Measurements from ENCODE around the gene LRP1. TPM values are rescaled to one million over a fixed set of nuclear protein-coding genes. Genes with fewer than 3 reads are reported as not detected.

The LRP1 gene
- total RNA-seq, 1 donor from 2014 or later: 138 TPM

DNA sequence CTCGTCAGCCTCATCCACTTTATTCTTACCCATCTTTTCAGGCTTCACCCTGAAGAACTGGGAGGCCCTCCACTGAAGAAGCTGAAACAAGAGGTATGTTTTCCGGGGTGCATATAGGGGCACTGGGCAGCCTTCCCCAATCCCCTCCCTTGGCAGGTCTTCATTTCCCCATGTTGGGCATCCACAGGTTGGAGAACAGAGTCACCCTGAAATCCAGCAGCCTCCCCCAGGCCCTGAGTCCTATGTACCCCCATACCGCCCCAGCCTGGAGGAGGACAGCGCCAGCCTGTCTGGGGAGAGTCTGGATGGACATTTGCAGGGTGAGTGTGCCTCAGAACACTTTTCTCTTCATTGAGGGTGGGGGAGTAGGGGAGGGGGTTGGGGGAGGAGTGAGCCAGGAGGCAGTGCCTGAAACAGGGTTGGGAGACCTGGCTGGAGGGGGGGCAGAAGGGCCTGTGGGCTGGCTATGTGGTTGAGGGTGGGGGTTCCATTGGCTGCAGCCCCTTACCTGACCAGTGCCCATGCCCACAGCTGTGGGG, 35.3 kb upstream of the LRP1 start:
- DNase-seq (ENCODE audit: extremely low spot score, unreplicated experiment): no peak
- Mint-ChIP-seq H3K27ac (peak overlapping the region; percentile 97), H3K4me3 (peak overlapping the region; percentile 83), H3K9me3 (no peaks in the 10 kb centered on the region), H3K27me3 (no peaks in the 10 kb centered on the region), H3K36me3 (peaks cover 20% of the 10 kb centered on the region), H3K4me1 (ENCODE audit: unreplicated experiment) (peaks cover 37% of the 10 kb centered on the region)
- TF ChIP-seq, protein P1, sequence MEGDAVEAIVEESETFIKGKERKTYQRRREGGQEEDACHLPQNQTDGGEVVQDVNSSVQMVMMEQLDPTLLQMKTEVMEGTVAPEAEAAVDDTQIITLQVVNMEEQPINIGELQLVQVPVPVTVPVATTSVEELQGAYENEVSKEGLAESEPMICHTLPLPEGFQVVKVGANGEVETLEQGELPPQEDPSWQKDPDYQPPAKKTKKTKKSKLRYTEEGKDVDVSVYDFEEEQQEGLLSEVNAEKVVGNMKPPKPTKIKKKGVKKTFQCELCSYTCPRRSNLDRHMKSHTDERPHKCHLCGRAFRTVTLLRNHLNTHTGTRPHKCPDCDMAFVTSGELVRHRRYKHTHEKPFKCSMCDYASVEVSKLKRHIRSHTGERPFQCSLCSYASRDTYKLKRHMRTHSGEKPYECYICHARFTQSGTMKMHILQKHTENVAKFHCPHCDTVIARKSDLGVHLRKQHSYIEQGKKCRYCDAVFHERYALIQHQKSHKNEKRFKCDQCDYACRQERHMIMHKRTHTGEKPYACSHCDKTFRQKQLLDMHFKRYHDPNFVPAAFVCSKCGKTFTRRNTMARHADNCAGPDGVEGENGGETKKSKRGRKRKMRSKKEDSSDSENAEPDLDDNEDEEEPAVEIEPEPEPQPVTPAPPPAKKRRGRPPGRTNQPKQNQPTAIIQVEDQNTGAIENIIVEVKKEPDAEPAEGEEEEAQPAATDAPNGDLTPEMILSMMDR (conservative IDR thresholded peaks at IDR 0.05): no peak

DNA sequence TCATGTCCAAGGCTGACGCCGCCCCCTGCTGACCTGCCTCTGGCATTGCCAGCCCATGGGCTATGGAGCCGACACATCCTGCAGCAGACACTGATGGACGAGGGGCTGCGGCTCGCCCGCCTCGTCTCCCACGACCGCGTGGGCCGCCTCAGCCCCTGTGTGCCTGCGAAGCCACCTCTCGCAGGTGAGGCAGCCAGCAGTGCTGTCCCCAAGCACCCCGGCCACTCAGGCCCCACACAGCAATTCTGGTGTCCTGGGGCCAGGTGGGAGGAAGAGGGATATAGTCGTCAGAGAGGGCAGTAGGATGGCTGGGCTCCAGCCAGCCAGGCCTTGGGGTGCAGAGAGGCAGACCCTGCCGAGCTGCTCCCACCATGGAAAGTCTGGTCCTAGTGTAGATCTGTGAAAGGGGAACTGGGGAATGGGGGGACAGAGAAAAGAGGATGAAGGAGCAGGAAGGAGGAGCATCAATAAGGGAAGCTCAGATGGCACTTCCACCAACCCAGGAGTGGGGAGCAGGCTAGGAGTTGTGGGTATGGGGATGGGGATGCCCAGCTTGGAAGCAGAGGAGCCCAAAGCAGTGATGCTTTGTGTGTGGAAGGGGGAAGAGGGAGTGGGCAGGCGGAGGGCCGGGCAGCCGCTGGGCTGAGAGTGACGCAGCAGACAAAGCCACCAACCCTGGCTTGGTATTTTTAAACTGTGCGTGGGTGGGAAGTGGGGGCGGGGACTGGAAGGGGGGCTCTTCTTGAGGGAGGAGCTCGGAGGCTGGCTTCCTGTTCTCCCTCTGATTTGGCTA, 34.7 kb upstream of the LRP1 start:
- H3K36me3 Mint-ChIP-seq: peaks cover 22% of the 10 kb centered on the region
- H3K27me3 Mint-ChIP-seq: no peaks in the 10 kb centered on the region
- no peaks in the 10 kb centered on the region for H3K9me3 Mint-ChIP-seq
- no peak for DNase-seq (ENCODE audit: extremely low spot score, unreplicated experiment)
- peaks cover 39% of the 10 kb centered on the region for H3K4me1 Mint-ChIP-seq (ENCODE audit: unreplicated experiment)
- peak overlapping the region; percentile 97 for H3K27ac Mint-ChIP-seq
- H3K4me3 Mint-ChIP-seq: peak overlapping the region; percentile 81
- TF ChIP-seq, protein P1 (conservative IDR thresholded peaks at IDR 0.05): peak; percentile 75

DNA sequence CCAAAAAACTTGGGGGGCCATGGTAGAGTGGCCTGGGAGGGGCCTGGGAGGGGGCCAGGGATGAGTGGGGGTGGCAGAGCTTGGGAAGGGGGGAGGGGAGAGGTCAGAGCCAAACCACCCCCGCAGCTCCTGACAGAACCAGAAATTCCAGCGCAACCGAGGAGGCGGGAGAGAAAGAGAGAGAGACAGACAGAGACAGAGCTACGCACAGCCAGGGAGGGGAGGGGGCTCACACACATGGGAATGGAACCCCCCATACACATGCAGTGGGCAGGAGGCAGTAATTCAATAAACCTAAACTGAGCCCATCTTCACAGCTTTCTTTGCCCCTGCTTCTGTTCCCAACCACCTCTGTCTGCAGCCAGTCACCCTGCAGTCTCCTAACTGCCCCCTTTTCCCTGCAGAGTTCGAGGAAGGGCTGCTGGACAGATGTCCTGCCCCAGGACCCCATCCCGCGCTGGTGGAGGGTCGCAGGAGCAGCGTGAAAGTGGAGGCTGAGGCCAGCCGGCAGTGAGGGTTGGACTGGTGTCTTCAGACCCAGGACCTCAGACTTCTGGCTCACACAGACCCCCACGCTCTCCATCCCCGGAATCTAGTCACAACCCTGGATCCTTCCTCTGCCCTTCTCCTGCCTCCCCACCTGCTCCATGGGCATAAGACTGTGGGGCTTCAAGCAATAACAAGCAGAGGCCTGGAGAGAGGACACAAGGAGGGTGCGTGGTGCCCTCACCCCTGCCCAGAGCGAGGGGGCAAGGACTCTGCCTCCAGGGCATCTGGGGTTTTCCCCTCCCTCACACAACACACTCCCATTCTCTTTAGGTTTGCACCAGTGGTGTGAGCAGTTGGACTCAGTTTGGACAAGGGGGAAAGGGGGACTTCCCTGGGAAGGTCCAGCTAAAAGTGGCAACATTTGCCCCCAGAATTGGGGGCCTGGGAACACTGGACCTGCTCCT, 33.8 kb upstream of the LRP1 start:
- H3K4me1 Mint-ChIP-seq (ENCODE audit: unreplicated experiment): peaks cover 39% of the 10 kb centered on the region
- no peak for DNase-seq (ENCODE audit: extremely low spot score, unreplicated experiment)
- H3K36me3 Mint-ChIP-seq: peaks cover 29% of the 10 kb centered on the region

DNA sequence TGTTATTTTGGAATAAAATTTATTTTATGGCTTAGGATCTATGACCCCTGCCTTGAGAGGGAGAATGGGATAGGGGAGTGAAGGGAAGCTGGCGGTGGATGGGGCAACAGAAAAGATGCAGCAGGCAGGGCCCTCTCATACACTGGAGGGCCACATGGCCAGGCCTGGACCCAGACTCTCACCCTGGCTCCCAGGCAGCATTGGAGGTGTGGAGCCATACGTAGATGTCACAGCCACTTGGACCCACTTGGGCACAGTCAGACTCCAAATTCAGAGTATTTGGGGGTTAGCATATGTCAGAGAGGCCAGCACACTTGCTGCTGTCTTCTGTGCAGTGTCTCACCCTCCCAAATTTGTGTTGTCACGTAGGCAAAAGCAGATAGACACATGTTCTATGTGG, 32.8 kb upstream of the LRP1 start:
- peaks cover 38% of the 10 kb centered on the region for H3K4me1 Mint-ChIP-seq (ENCODE audit: unreplicated experiment)
- DNase-seq (ENCODE audit: extremely low spot score, unreplicated experiment): no peak
- no peaks in the 10 kb centered on the region for H3K27me3 Mint-ChIP-seq
- H3K9me3 Mint-ChIP-seq: no peaks in the 10 kb centered on the region
- TF ChIP-seq, protein P1 (conservative IDR thresholded peaks at IDR 0.05): no peak
- peaks cover 29% of the 10 kb centered on the region for H3K36me3 Mint-ChIP-seq
- no peak overlapping the region for H3K4me3 Mint-ChIP-seq
- peak overlapping the region; percentile 97 for H3K27ac Mint-ChIP-seq

More for the DNA sequence above, 33.8 kb upstream of the LRP1 start:
- TF ChIP-seq, protein P1 (conservative IDR thresholded peaks at IDR 0.05): no peak
- Mint-ChIP-seq H3K27ac (peak overlapping the region; percentile 97), H3K27me3 (no peaks in the 10 kb centered on the region), H3K4me3 (peak overlapping the region; percentile 62), H3K9me3 (no peaks in the 10 kb centered on the region)

DNA sequence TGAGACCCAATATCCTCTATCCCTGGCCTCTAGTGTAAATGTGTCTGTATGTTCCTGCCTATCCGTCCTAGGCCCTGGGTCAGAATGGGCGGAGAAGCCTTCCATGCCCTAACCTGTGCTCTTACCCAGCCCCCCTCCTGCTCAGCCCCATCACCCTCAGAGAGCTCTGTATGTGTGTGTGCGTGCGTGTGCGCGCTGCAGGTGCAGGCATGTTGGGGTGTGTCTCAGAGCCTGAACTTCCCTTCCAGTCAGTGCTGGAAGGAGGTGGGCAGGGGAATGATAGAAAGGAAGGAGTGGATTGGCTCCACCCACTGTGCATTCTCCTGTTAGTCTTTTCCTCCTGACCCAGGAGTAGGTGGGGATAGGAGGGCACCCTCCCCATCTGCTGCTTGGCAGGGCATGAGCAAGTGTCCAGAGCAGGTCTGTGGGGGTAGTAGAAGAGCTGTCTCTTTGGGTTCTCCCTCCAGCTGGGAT, 32.1 kb upstream of the LRP1 start:
- Mint-ChIP-seq H3K27ac (peak overlapping the region; percentile 97), H3K9me3 (no peaks in the 10 kb centered on the region), H3K4me1 (ENCODE audit: unreplicated experiment) (peaks cover 33% of the 10 kb centered on the region), H3K27me3 (no peaks in the 10 kb centered on the region), H3K36me3 (peaks cover 26% of the 10 kb centered on the region), H3K4me3 (peak overlapping the region; percentile 75)
- DNase-seq (ENCODE audit: extremely low spot score, unreplicated experiment): no peak
- TF ChIP-seq, protein P1 (conservative IDR thresholded peaks at IDR 0.05): no peak
